ENCODE data around the gene TDRKH.

TDRKH gene

GRCh38 chr1:151833172-151833900 lies 43.0 kb upstream of the TDRKH start:
- FAIRE-seq = no peak
- no peak for TF ChIP-seq SPI1 (IDR thresholded peaks at IDR 0.05; ENCODE audit: low read depth, low read length)
- TF ChIP-seq PAX5 (IDR thresholded peaks at IDR 0.05; ENCODE audit: insufficient read depth, low read length, severe bottlenecking) = no peak
- TF ChIP-seq POU2F2 (IDR thresholded peaks at IDR 0.05; ENCODE audit: low read depth, low read length) = no peak
- TF ChIP-seq POLR2AphosphoS5 (IDR thresholded peaks at IDR 0.05; ENCODE audit: low read depth, low read length) = no peak
- TF ChIP-seq POLR2A (IDR thresholded peaks at IDR 0.05; ENCODE audit: low read depth, low read length) = no peak
- TF ChIP-seq TAF1 (IDR thresholded peaks at IDR 0.05; ENCODE audit: low read depth, low read length) = no peak
- DNase-seq (ENCODE audit: insufficient read length, low spot score) = no peak

- FAIRE-seq = no peak
- no peak for DNase-seq (ENCODE audit: insufficient read length, low spot score)
- TF ChIP-seq POU2F2 (IDR thresholded peaks at IDR 0.05; ENCODE audit: low read depth, low read length) = no peak
- TF ChIP-seq TAF1 (IDR thresholded peaks at IDR 0.05; ENCODE audit: low read depth, low read length) = no peak
- no peak for TF ChIP-seq PAX5 (IDR thresholded peaks at IDR 0.05; ENCODE audit: insufficient read depth, low read length, severe bottlenecking)
- TF ChIP-seq SPI1 (IDR thresholded peaks at IDR 0.05; ENCODE audit: low read depth, low read length) = no peak
- TF ChIP-seq POLR2A (IDR thresholded peaks at IDR 0.05; ENCODE audit: low read depth, low read length) = no peak
- TF ChIP-seq POLR2AphosphoS5 (IDR thresholded peaks at IDR 0.05; ENCODE audit: low read depth, low read length) = no peak
Measured at GRCh38 chr1:151832318-151832980, 42.1 kb upstream of the TDRKH start.

- TF ChIP-seq POU2F2 (IDR thresholded peaks at IDR 0.05; ENCODE audit: low read depth, low read length) = no peak
- TF ChIP-seq PAX5 (IDR thresholded peaks at IDR 0.05; ENCODE audit: insufficient read depth, low read length, severe bottlenecking) = no peak
- no peak for TF ChIP-seq TAF1 (IDR thresholded peaks at IDR 0.05; ENCODE audit: low read depth, low read length)
- no peak for TF ChIP-seq SPI1 (IDR thresholded peaks at IDR 0.05; ENCODE audit: low read depth, low read length)
- TF ChIP-seq POLR2A (IDR thresholded peaks at IDR 0.05; ENCODE audit: low read depth, low read length) = no peak
- TF ChIP-seq POLR2AphosphoS5 (IDR thresholded peaks at IDR 0.05; ENCODE audit: low read depth, low read length) = no peak
- DNase-seq (ENCODE audit: insufficient read length, low spot score) (no peak), FAIRE-seq (no peak)
Measured at GRCh38 chr1:151831605-151832004, 41.3 kb upstream of the TDRKH start, which contains the start of gene RORC. Gene RORC (minus strand): TSS chr1:151831802. CDS start chr1:151831764, 38 bp downstream.

- FAIRE-seq = no peak
- DNase-seq (ENCODE audit: insufficient read length, low spot score) = no peak
- TF ChIP-seq PAX5 (IDR thresholded peaks at IDR 0.05; ENCODE audit: insufficient read depth, low read length, severe bottlenecking) = no peak
- no peak for TF ChIP-seq POU2F2 (IDR thresholded peaks at IDR 0.05; ENCODE audit: low read depth, low read length)
- no peak for TF ChIP-seq POLR2A (IDR thresholded peaks at IDR 0.05; ENCODE audit: low read depth, low read length)
- TF ChIP-seq POLR2AphosphoS5 (IDR thresholded peaks at IDR 0.05; ENCODE audit: low read depth, low read length) = no peak
- TF ChIP-seq TAF1 (IDR thresholded peaks at IDR 0.05; ENCODE audit: low read depth, low read length) = no peak
- TF ChIP-seq SPI1 (IDR thresholded peaks at IDR 0.05; ENCODE audit: low read depth, low read length) = no peak
Measured at GRCh38 chr1:151831256-151831591, 40.9 kb upstream of the TDRKH start.

- TF ChIP-seq POLR2AphosphoS5 (IDR thresholded peaks at IDR 0.05; ENCODE audit: low read depth, low read length) (no peak), TAF1 (IDR thresholded peaks at IDR 0.05; ENCODE audit: low read depth, low read length) (no peak), POU2F2 (IDR thresholded peaks at IDR 0.05; ENCODE audit: low read depth, low read length) (no peak), SPI1 (IDR thresholded peaks at IDR 0.05; ENCODE audit: low read depth, low read length) (no peak), POLR2A (IDR thresholded peaks at IDR 0.05; ENCODE audit: low read depth, low read length) (no peak), PAX5 (IDR thresholded peaks at IDR 0.05; ENCODE audit: insufficient read depth, low read length, severe bottlenecking) (no peak)
- DNase-seq (ENCODE audit: insufficient read length, low spot score) (no peak), FAIRE-seq (no peak)
Measured at GRCh38 chr1:151830055-151830454, 39.8 kb upstream of the TDRKH start.

- FAIRE-seq (no peak), DNase-seq (ENCODE audit: insufficient read length, low spot score) (no peak)
- TF ChIP-seq POU2F2 (IDR thresholded peaks at IDR 0.05; ENCODE audit: low read depth, low read length) (no peak), POLR2A (IDR thresholded peaks at IDR 0.05; ENCODE audit: low read depth, low read length) (no peak), TAF1 (IDR thresholded peaks at IDR 0.05; ENCODE audit: low read depth, low read length) (no peak), PAX5 (IDR thresholded peaks at IDR 0.05; ENCODE audit: insufficient read depth, low read length, severe bottlenecking) (no peak), POLR2AphosphoS5 (IDR thresholded peaks at IDR 0.05; ENCODE audit: low read depth, low read length) (no peak), SPI1 (IDR thresholded peaks at IDR 0.05; ENCODE audit: low read depth, low read length) (no peak)
Measured at GRCh38 chr1:151829352-151830046, 39.2 kb upstream of the TDRKH start.

GRCh38 chr1:151828921-151829320 lies 38.6 kb upstream of the TDRKH start:
- FAIRE-seq (no peak), DNase-seq (ENCODE audit: insufficient read length, low spot score) (no peak)
- TF ChIP-seq POU2F2 (IDR thresholded peaks at IDR 0.05; ENCODE audit: low read depth, low read length) (no peak), PAX5 (IDR thresholded peaks at IDR 0.05; ENCODE audit: insufficient read depth, low read length, severe bottlenecking) (no peak), POLR2AphosphoS5 (IDR thresholded peaks at IDR 0.05; ENCODE audit: low read depth, low read length) (no peak), POLR2A (IDR thresholded peaks at IDR 0.05; ENCODE audit: low read depth, low read length) (no peak), TAF1 (IDR thresholded peaks at IDR 0.05; ENCODE audit: low read depth, low read length) (no peak), SPI1 (IDR thresholded peaks at IDR 0.05; ENCODE audit: low read depth, low read length) (no peak)

GRCh38 chr1:151827853-151828252 lies 37.6 kb upstream of the TDRKH start:
- no peak for TF ChIP-seq TAF1 (IDR thresholded peaks at IDR 0.05; ENCODE audit: low read depth, low read length)
- no peak for TF ChIP-seq PAX5 (IDR thresholded peaks at IDR 0.05; ENCODE audit: insufficient read depth, low read length, severe bottlenecking)
- no peak for TF ChIP-seq POLR2A (IDR thresholded peaks at IDR 0.05; ENCODE audit: low read depth, low read length)
- no peak for TF ChIP-seq SPI1 (IDR thresholded peaks at IDR 0.05; ENCODE audit: low read depth, low read length)
- no peak for TF ChIP-seq POLR2AphosphoS5 (IDR thresholded peaks at IDR 0.05; ENCODE audit: low read depth, low read length)
- TF ChIP-seq POU2F2 (IDR thresholded peaks at IDR 0.05; ENCODE audit: low read depth, low read length) = no peak
- FAIRE-seq = no peak
- DNase-seq (ENCODE audit: insufficient read length, low spot score) = no peak
